ENCODE results near the gene HOXA6. TPM values are rescaled to one million over a fixed set of nuclear protein-coding genes. Genes with fewer than 3 reads are reported as not detected.

Gene HOXA6
- total and polyA plus RNA-seq, 2 donors (not counting 3 experiments of a cell fraction or from before 2014, with no cell fraction given) = 10.0 to 20.7 TPM

GRCh38 chr7:27176962-27177794 lies 29.6 kb upstream of the HOXA6 start:
- FAIRE-seq (peak; percentile 55), DNase-seq (ENCODE audit: low read depth, low spot score) (peak; percentile 69)
- peaks cover 94% of the 10 kb centered on the region for H3K79me2 ChIP-seq (ENCODE audit: control insufficient read depth, insufficient read depth, low read length)
- dilution Hi-C loops (cut with MboI; ENCODE audit: extremely low pct_ligation_motif_present, low sequenced_read_pairs) = no loop called here
- H3K9me3 ChIP-seq (replicated peaks; ENCODE audit: control insufficient read depth, insufficient read depth, low read length) = no peaks in the 10 kb centered on the region
- H3K27me3 ChIP-seq (ENCODE audit: control insufficient read depth in 2 of 2, insufficient read depth in 2 of 2, low read length in 2 of 2) = no peaks in the 10 kb centered on the region
- intact Hi-C loops (cut with micrococcal nuclease) = loop anchor here (1.0 kb wide), 1 partner anchor 8 kb away; the partner anchor contains the start of gene HOXA11
- H3K9ac ChIP-seq (replicated peaks; ENCODE audit: extremely low read depth, insufficient read depth, low read length) = peak overlapping the region; percentile 95
- no peaks in the 10 kb centered on the region for H4K20me1 ChIP-seq (replicated peaks; ENCODE audit: control insufficient read depth, extremely low read depth, insufficient read depth, low read length)
- TF ChIP-seq MYC (IDR thresholded peaks at IDR 0.05; ENCODE audit: low read depth, low read length) (no peak), CTCF (IDR thresholded peaks at IDR 0.05; ENCODE audit: extremely low read depth in 1 of 2, insufficient read depth in 1 of 2, low read depth in 1 of 2, low read length in 2 of 2) (no peak), POLR2AphosphoS5 (IDR thresholded peaks at IDR 0.05; ENCODE audit: insufficient read depth, low read depth, low read length) (no peak), JUN (IDR thresholded peaks at IDR 0.05; ENCODE audit: borderline replicate concordance, insufficient read depth, insufficient read length, low read depth) (no peak), MAX (IDR thresholded peaks at IDR 0.05; ENCODE audit: insufficient read depth, insufficient read length) (no peak), POLR2A (IDR thresholded peaks at IDR 0.05; ENCODE audit: low read depth, low read length) (no peak), EZH2 (IDR thresholded peaks at IDR 0.05; ENCODE audit: borderline replicate concordance, low read depth, low read length, severe bottlenecking) (no peak), GATA2 (IDR thresholded peaks at IDR 0.05; ENCODE audit: insufficient read depth, insufficient read length, low read depth, low read length) (no peak)
- H2AFZ ChIP-seq (ENCODE audit: low read depth, low read length) = no peak overlapping the region
- H3K36me3 ChIP-seq (ENCODE audit: control insufficient read depth in 2 of 2, extremely low read depth in 1 of 2, insufficient read depth in 2 of 2, low read length in 2 of 2) = no peaks in the 10 kb centered on the region
- peaks cover 60% of the 10 kb centered on the region for H3K4me1 ChIP-seq (ENCODE audit: control insufficient read depth, extremely low read depth, insufficient read depth, low read length)
- BruUV-seq (replicated peaks) = no TSS peak
- H3K27ac ChIP-seq (ENCODE audit: insufficient read depth, low read depth, low read length) = peak overlapping the region; percentile 96
- ChIA-PET POLR2A (interaction anchor here (0.9 to 2.5 kb wide), 5 partner anchors 8 to 977 kb away, joined by 3 to 8 read pairs (median 7); partner anchors contain the start of genes HNRNPA2B1, HOXA11, HOXA3 and HOXA9), CTCF (interaction anchor here (0.7 to 8.0 kb wide), 11 partner anchors 8 to 597 kb away, joined by 3 to 86 read pairs (median 6); partner anchors contain the start of genes HOXA3, HOXA5 and HOXA7)
- no peaks in the 10 kb centered on the region for H3K9me1 ChIP-seq (replicated peaks; ENCODE audit: control insufficient read depth, extremely low read depth, insufficient read depth, low read length)
- peak overlapping the region; percentile 53 to 94 (median 69) for H3K4me3 ChIP-seq (replicated peaks in 1 of 3; ENCODE audit: insufficient read depth in 1 of 3, low read depth in 1 of 3, low read length in 3 of 3)
- peak overlapping the region; percentile 98 for H3K4me2 ChIP-seq (ENCODE audit: insufficient read depth, low read length)

Data from endothelial cell of umbilical vein (primary cell).